Skeletal muscle satellite cell (primary cell): Measurements from ENCODE around the gene TEX14.
"Not testable (repeated sequence)": the region's sequence is repeated elsewhere in the genome, so short reads cannot be mapped to it uniquely, and the experiment has no call there.

Experiments used
- H3K27me3 ChIP-seq: 2 replicates; pipeline ENCODE4 v1.7.0; 2013; ENCODE audit warnings: low read length; ENCODE audit not compliant: control insufficient read depth, insufficient read depth
- H3K36me3 ChIP-seq: 2 replicates; pipeline ENCODE4 v1.7.0; 2013; ENCODE audit warnings: mild to moderate bottlenecking, control low read depth, low read length; ENCODE audit not compliant: insufficient read depth
- H3K4me1 ChIP-seq: 2 replicates; pipeline ENCODE4 v1.7.0; 2013; ENCODE audit warnings: low read length; ENCODE audit not compliant: control insufficient read depth, insufficient read depth
- H3K4me2 ChIP-seq: 2 replicates; pipeline ENCODE4 v1.7.0; 2013; ENCODE audit warnings: mild to moderate bottlenecking, low read length
- H3K4me3 ChIP-seq: 2 replicates; pipeline ENCODE4 v1.7.0; 2013; ENCODE audit warnings: low read length
- H3K9ac ChIP-seq: 2 replicates; pipeline ENCODE4 v1.7.0; 2013; ENCODE audit warnings: mild to moderate bottlenecking, low read depth, low read length, moderate library complexity
- H3K9me3 ChIP-seq: replicated peaks from 2 replicates; pipeline ENCODE4 v1.7.0; 2013; ENCODE audit warnings: mild to moderate bottlenecking, control low read depth, low read length

Gene TEX14

GRCh38 chr17:58688521-58688920 lies 3.3 kb downstream of the TEX14 start:
- H3K4me1 ChIP-seq = peaks cover 9% of the 10 kb centered on the region
- no peak overlapping the region for H3K4me2 ChIP-seq
- H3K27me3 ChIP-seq = no peaks in the 10 kb centered on the region
- no peaks in the 10 kb centered on the region for H3K9me3 ChIP-seq
- no peaks in the 10 kb centered on the region for H3K36me3 ChIP-seq
- H3K4me3 ChIP-seq = no peak overlapping the region
- no peak overlapping the region for H3K9ac ChIP-seq

- no peak overlapping the region for H3K4me3 ChIP-seq
- H3K27me3 ChIP-seq = no peaks in the 10 kb centered on the region
- H3K9me3 ChIP-seq = no peaks in the 10 kb centered on the region
- no peak overlapping the region for H3K9ac ChIP-seq
- H3K36me3 ChIP-seq = no peaks in the 10 kb centered on the region
- no peaks in the 10 kb centered on the region for H3K4me1 ChIP-seq
- H3K4me2 ChIP-seq = no peak overlapping the region
Observed at GRCh38 chr17:58686980-58687379, 4.9 kb downstream of the TEX14 start.

- not testable (repeated sequence) for H3K4me1 ChIP-seq, H3K9me3 ChIP-seq, H3K4me2 ChIP-seq, H3K27me3 ChIP-seq, H3K4me3 ChIP-seq, H3K9ac ChIP-seq, H3K36me3 ChIP-seq
Observed at GRCh38 chr17:58684462-58684861, 7.4 kb downstream of the TEX14 start.

GRCh38 chr17:58684003-58684402 lies 7.8 kb downstream of the TEX14 start:
- Histone ChIP-seq H3K9ac (no peak overlapping the region), H3K4me2 (no peak overlapping the region), H3K36me3 (no peaks in the 10 kb centered on the region), H3K4me3 (no peak overlapping the region), H3K4me1 (no peaks in the 10 kb centered on the region), H3K27me3 (no peaks in the 10 kb centered on the region), H3K9me3 (no peaks in the 10 kb centered on the region)

GRCh38 chr17:58680038-58680369 lies 11.8 kb downstream of the TEX14 start:
- Histone ChIP-seq H3K4me1 (no peaks in the 10 kb centered on the region), H3K9ac (peak overlapping the region; percentile 49), H3K4me2 (peak overlapping the region; percentile 62), H3K27me3 (no peaks in the 10 kb centered on the region), H3K4me3 (no peak overlapping the region), H3K9me3 (no peaks in the 10 kb centered on the region), H3K36me3 (no peaks in the 10 kb centered on the region)

DNA sequence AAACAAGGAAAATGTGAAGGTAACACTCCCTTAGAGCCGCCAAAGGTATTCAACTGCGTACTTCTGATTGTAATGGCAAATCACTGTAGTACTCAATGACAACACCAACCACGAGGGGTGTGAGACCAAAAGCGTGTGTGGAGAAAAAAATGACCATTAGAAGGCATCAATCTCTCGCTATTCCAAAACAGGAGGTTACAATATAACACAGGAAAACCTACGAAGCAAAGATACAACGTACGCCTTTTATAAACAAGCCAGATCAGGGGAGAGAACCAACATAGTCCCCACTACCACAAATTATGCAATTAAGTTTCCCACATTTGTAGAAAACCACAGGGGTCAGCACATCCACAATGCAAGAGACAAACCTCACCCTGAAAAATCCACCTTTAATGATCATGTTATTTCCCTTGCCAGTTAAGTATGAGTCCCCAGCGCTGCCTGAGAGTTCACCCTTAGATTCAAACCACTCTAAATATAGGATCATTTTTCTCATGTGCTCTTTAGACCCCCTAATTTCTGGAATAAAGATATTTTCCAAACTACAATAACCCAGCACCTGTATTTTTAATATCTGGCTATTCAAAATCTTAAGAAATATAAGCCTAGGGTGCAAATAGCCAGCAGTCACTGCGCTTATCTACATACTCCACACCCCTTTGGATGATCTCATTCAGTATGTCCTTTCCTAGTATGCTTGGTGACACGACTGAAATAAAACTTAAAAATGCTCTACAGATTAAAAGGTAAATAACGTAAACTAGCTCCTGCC lies 12.4 kb downstream of the TEX14 start:
- Histone ChIP-seq H3K9me3 (no peaks in the 10 kb centered on the region), H3K9ac (peak overlapping the region; percentile 49), H3K4me2 (peak overlapping the region; percentile 62), H3K27me3 (no peaks in the 10 kb centered on the region), H3K36me3 (no peaks in the 10 kb centered on the region), H3K4me1 (no peaks in the 10 kb centered on the region), H3K4me3 (no peak overlapping the region)

DNA sequence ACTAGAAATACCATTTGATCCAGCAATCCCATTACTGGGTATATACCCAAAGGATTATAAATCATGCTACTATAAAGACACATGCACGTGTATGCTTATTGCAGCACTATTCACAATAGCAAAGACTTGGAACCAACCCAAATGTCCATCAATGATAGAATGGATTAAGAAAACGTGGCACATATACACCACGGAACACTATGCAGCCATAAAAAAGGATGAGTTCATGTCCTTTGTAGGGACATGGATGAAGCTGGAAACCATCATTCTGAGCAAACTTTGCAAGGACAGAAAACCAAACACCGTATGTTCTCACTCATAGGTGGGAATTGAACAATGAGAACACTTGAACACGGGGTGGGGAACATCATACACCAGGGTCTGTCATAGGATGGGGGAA lies 13.6 kb downstream of the TEX14 start:
- H3K9ac ChIP-seq, H3K27me3 ChIP-seq, H3K4me3 ChIP-seq, H3K4me1 ChIP-seq, H3K4me2 ChIP-seq, H3K9me3 ChIP-seq, H3K36me3 ChIP-seq: not testable (repeated sequence)

DNA sequence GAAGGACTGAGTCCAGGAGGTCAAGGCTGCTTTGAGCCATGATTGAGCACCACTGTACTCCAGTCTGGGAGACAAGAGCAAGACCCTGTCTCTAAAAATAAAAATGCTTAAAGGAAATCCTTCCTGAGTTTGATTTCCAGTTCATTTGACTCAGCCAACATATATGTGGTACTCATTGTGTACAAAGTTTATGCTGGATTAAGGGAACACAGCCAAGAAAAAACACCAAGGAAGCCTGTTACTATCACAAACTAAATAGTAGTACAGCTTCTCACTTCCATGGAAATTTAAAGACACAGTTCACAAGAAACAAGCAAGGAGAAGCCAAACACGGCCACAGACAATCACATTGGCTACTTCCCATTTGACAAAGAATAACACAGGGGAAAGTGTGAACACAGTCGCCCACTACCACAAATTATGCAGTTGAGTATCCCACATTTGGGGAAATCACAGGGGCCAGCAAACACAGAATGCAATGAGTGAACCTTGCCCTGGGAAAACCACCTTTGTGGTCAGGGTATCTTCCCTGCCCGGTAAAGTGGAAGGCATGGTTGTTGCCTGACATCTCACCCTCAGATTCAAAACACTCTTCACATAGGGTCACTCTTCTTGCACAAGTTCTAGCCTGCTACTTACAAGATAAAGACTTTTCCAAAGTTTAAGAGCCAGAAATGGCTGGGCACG lies 14.5 kb downstream of the TEX14 start:
- H3K4me3 ChIP-seq = no peak overlapping the region
- no peaks in the 10 kb centered on the region for H3K4me1 ChIP-seq
- H3K27me3 ChIP-seq = no peaks in the 10 kb centered on the region
- H3K36me3 ChIP-seq = no peaks in the 10 kb centered on the region
- no peak overlapping the region for H3K9ac ChIP-seq
- H3K9me3 ChIP-seq = no peaks in the 10 kb centered on the region
- H3K4me2 ChIP-seq = no peak overlapping the region

GRCh38 chr17:58671969-58672368 lies 19.9 kb downstream of the TEX14 start:
- no peak overlapping the region for H3K4me3 ChIP-seq
- no peak overlapping the region for H3K4me2 ChIP-seq
- no peaks in the 10 kb centered on the region for H3K4me1 ChIP-seq
- H3K9ac ChIP-seq = no peak overlapping the region
- no peaks in the 10 kb centered on the region for H3K9me3 ChIP-seq
- peaks cover 4% of the 10 kb centered on the region for H3K27me3 ChIP-seq
- H3K36me3 ChIP-seq = no peaks in the 10 kb centered on the region

DNA sequence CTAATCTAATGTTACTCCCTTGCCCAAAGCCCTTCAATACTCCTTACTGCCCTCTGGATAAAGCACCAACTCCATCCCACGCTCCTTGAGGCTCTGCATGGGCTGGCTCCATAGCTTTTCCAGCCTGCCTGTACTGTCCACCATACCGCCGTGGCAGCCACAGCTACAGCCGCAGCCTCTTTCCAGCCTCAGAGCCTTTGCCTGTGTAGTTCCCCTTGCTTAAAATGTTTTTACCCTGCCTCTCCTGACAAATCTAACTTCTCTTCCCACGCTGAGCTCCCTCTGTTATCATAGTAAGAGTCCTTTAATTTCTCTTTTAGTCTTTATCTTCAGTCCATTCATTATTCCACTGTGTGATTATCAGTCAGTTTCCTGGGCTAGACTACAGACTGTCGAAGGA lies 22.0 kb downstream of the TEX14 start:
- Histone ChIP-seq H3K4me1 (no peaks in the 10 kb centered on the region), H3K4me3 (no peak overlapping the region), H3K36me3 (no peaks in the 10 kb centered on the region), H3K4me2 (no peak overlapping the region), H3K9ac (no peak overlapping the region), H3K9me3 (no peaks in the 10 kb centered on the region), H3K27me3 (peaks cover 4% of the 10 kb centered on the region)

DNA sequence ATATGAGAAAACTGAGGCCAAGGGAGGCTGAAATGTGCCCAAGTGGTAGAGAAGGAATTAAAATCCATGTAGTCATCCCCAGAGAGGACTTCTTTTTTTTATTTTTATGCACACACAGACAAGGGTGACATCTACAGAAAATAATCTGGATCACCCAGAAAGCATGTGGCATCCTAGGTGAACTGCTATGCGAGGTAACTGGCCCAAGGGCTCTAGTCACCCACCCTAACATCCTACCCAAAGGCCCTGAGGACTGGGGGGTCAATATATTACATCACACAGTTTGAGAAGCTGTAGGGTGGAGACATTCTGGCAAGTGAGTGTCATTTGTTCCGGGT lies 23.3 kb downstream of the TEX14 start:
- Histone ChIP-seq H3K4me2 (no peak overlapping the region), H3K9ac (no peak overlapping the region), H3K4me1 (no peaks in the 10 kb centered on the region), H3K4me3 (no peak overlapping the region), H3K9me3 (no peaks in the 10 kb centered on the region), H3K36me3 (no peaks in the 10 kb centered on the region), H3K27me3 (peaks cover 4% of the 10 kb centered on the region)

DNA sequence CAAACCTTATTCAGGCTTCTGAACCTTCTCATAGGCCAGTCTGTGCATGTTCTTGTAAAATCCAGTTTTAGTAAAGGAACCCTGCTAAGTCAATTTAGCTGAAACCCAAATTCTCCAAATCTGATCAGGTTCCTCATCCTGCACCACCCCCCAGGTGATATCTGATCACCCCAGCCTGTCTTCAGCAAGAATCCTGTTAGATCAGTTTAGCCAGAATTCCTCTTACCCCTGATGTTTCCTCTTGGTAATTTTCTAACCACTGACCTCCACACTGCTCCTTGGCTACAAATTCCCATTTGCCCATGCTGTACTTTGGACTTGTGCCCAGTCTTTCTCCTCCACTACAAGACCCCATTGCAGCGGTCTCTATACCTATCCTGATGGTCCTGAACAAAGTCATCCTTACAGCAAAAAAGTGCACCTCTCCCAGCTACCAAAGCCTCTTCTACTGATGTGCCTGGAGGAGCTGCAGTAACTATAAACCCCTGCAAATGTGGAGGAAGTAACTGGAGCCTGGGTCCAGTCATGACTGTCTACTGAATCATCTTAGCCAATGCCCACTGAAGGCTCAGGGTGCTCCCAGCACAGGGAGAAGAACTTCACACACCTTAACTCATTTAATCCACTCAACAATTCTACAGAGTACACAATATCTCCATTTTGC lies 23.8 kb downstream of the TEX14 start:
- H3K27me3 ChIP-seq = peaks cover 4% of the 10 kb centered on the region
- no peaks in the 10 kb centered on the region for H3K9me3 ChIP-seq
- no peaks in the 10 kb centered on the region for H3K36me3 ChIP-seq
- no peak overlapping the region for H3K4me2 ChIP-seq
- H3K9ac ChIP-seq = no peak overlapping the region
- H3K4me1 ChIP-seq = no peaks in the 10 kb centered on the region
- no peak overlapping the region for H3K4me3 ChIP-seq
